OCI-LY7 (cell line): ENCODE results near the gene FOXO3. TPM values are rescaled to one million over a fixed set of nuclear protein-coding genes. Genes with fewer than 3 reads are reported as not detected.
"Not testable (repeated sequence)": the region's sequence is repeated elsewhere in the genome, so short reads cannot be mapped to it uniquely, and the experiment has no call there.

Experiments used
- BruUV-seq: library from RNA; stranded (reverse); fragments of 400-500 nt; replicated peaks from 2 replicates; lab custom pipeline; 2021; lab: Mats Ljungman, UMichigan
- CTCF ChIA-PET: fragments of 300-600 bp; sonication (Branson Sonifier 250); formaldehyde crosslinking; loops from one replicate; lab custom pipeline; 2022; ENCODE audit warnings: antibody characterized with exemption; ENCODE audit not compliant: unreplicated experiment; lab: Charles Lee
- POLR2A ChIA-PET: fragments of 300-600 bp; sonication (Branson Sonifier 250); formaldehyde crosslinking; loops from one replicate; lab custom pipeline; 2022; ENCODE audit warnings: antibody characterized with exemption; lab: Charles Lee
- DNase-seq: peaks from one replicate; pipeline ENCODE4 v3.0.0-alpha.2; 2015; ENCODE audit warnings: low spot score
- H2AFZ ChIP-seq: fragments of 200-600 bp; sonication (generic), shearing (Covaris generic); 2 replicates; pipeline ENCODE4 v1.6.1; 2014; ENCODE audit warnings: mild to moderate bottlenecking, antibody characterized with exemption, low read length, moderate library complexity
- H3K27ac ChIP-seq: fragments of 200-600 bp; sonication (generic); 2 replicates; pipeline ENCODE4 v1.5.1; 2014; ENCODE audit warnings: mixed run types, low read depth, mild to moderate bottlenecking, moderate library complexity, low read length, inconsistent platforms; ENCODE audit not compliant: poor library complexity, severe bottlenecking
- H3K36me3 ChIP-seq: fragments of 200-600 bp; sonication (generic); 2 replicates; pipeline ENCODE4 v1.6.1; 2014; ENCODE audit warnings: mild to moderate bottlenecking, antibody characterized with exemption, low read length, moderate library complexity, mixed read lengths; ENCODE audit not compliant: insufficient read depth
- H3K4me1 ChIP-seq: fragments of 200-600 bp; sonication (generic); 2 replicates; pipeline ENCODE4 v1.5.1; 2014; ENCODE audit warnings: mild to moderate bottlenecking, low read length; ENCODE audit not compliant: insufficient read depth, poor library complexity, severe bottlenecking
- H3K4me2 ChIP-seq: fragments of 200-600 bp; sonication (generic); 2 replicates; pipeline ENCODE4 v1.6.1; 2014; ENCODE audit warnings: mild to moderate bottlenecking, low read length
- H3K4me3 ChIP-seq: fragments of 200-600 bp; sonication (generic); 2 replicates; pipeline ENCODE4 v1.5.1; 2014; ENCODE audit warnings: mild to moderate bottlenecking, low read depth, low read length; ENCODE audit not compliant: poor library complexity, severe bottlenecking
- H3K79me2 ChIP-seq: fragments of 200-600 bp; sonication (generic); 2 replicates; pipeline ENCODE4 v1.6.1; 2016; ENCODE audit warnings: low read depth, mild to moderate bottlenecking, low read length, moderate library complexity, mixed read lengths; ENCODE audit not compliant: insufficient read depth
- H3K9me2 ChIP-seq: fragments of 200-600 bp; sonication (generic); 2 replicates; pipeline ENCODE4 v1.6.1; 2016; ENCODE audit warnings: mild to moderate bottlenecking, low read length, mixed read lengths; ENCODE audit not compliant: insufficient read depth
- H3K9me3 ChIP-seq: fragments of 200-600 bp; sonication (generic); 2 replicates; pipeline ENCODE4 v1.6.1; 2014; ENCODE audit warnings: mild to moderate bottlenecking, mixed run types, low read length, mixed read lengths
- H4K20me1 ChIP-seq: fragments of 200-600 bp; sonication (generic); 2 replicates; pipeline ENCODE4 v1.6.1; 2014; ENCODE audit warnings: mild to moderate bottlenecking, antibody characterized with exemption, low read length, moderate library complexity, mixed read lengths; ENCODE audit not compliant: insufficient read depth
- CTCF ChIP-seq: fragments of 200-600 bp; sonication (generic); conservative IDR thresholded peaks from 2 replicates; pipeline ENCODE4 v1.5.1; 2014; ENCODE audit warnings: mild to moderate bottlenecking, antibody characterized with exemption, low read length, moderate library complexity, mixed read lengths
- EZH2phosphoT487 ChIP-seq: fragments of 200-600 bp; sonication (generic); IDR thresholded peaks from 2 replicates; pipeline ENCODE4 v1.6.1; 2018; ENCODE audit warnings: low read depth, borderline replicate concordance, mild to moderate bottlenecking, mixed run types, antibody characterized with exemption, low read length, moderate library complexity, mixed read lengths
- intact Hi-C: fragments of 100-400 bp; cut with micrococcal nuclease; formaldehyde crosslinking; loops from one replicate; pipeline ENCODE4 v1.10.0; 2022; ENCODE audit not compliant: unreplicated experiment
- total RNA-seq, 2 experiments: library from RNA; depleted of rRNA in 1 of 2; stranded (reverse); fragments of >200 nt in 1 of 2; shearing (Covaris generic) in 1 of 2; gene quantifications; 2 replicates each; pipeline ENCODE4 v1.2.3, GENCODE V29; 2014 to 2022

Gene FOXO3
- total RNA-seq, 2 experiments from 2014 or later = 3.8 to 9.9 TPM

GRCh38 chr6:108559884-108560462 lies 744 bp upstream of the FOXO3 start:
- peaks cover 26% of the 10 kb centered on the region for H3K4me1 ChIP-seq
- ChIA-PET POLR2A (interaction anchor here (1.5 to 1.6 kb wide), 2 partner anchors 33 to 220 kb away, joined by 3 to 4 read pairs; no protein-coding TSS in a partner anchor), CTCF (no interaction called here)
- peak overlapping the region; percentile 91 for H3K4me3 ChIP-seq
- intact Hi-C loops = loop anchor here (1.0 to 5.0 kb wide), 3 partner anchors 222 to 512 kb away; no protein-coding TSS in a partner anchor
- DNase-seq = peak; percentile 16
- no peak overlapping the region for H3K27ac ChIP-seq
- H2AFZ ChIP-seq = peak overlapping the region; percentile 54; the same call in 1 of the 2 replicates
- H3K36me3 ChIP-seq = no peaks in the 10 kb centered on the region; the same call in 1 of the 2 replicates
- H4K20me1 ChIP-seq = peaks cover 21% of the 10 kb centered on the region
- peak overlapping the region; percentile 94 for H3K4me2 ChIP-seq
- TF ChIP-seq EZH2phosphoT487 (no peak), CTCF (no peak)
- BruUV-seq = no TSS peak
- H3K79me2 ChIP-seq = no peaks in the 10 kb centered on the region
- no peaks in the 10 kb centered on the region for H3K9me3 ChIP-seq
- H3K9me2 ChIP-seq = no peaks in the 10 kb centered on the region

- H3K79me2 ChIP-seq, BruUV-seq, H3K27ac ChIP-seq, H3K9me3 ChIP-seq, H3K4me3 ChIP-seq, POLR2A ChIA-PET, DNase-seq, H3K4me2 ChIP-seq, H3K36me3 ChIP-seq, H3K9me2 ChIP-seq, H2AFZ ChIP-seq, CTCF ChIA-PET, intact Hi-C loops: not testable (repeated sequence)
- Histone ChIP-seq H3K4me1 (peaks cover 38% of the 10 kb centered on the region), H4K20me1 (peaks cover 27% of the 10 kb centered on the region)
Observed at GRCh38 chr6:108561309-108561647, 561 bp downstream of the FOXO3 start.

GRCh38 chr6:108561742-108562502 lies 1.2 kb downstream of the FOXO3 start:
- Histone ChIP-seq H4K20me1 (peaks cover 34% of the 10 kb centered on the region), H3K79me2 (no peaks in the 10 kb centered on the region; the same call in 1 of the 2 replicates), H2AFZ (no peak overlapping the region), H3K4me1 (peaks cover 44% of the 10 kb centered on the region), H3K27ac (no peak overlapping the region), H3K36me3 (no peaks in the 10 kb centered on the region; the same call in 1 of the 2 replicates), H3K9me2 (no peaks in the 10 kb centered on the region), H3K4me2 (no peak overlapping the region), H3K9me3 (no peaks in the 10 kb centered on the region), H3K4me3 (no peak overlapping the region)
- no peak for DNase-seq
- intact Hi-C loops = no loop called here
- no peak for TF ChIP-seq EZH2phosphoT487
- no peak for TF ChIP-seq CTCF
- no TSS peak for BruUV-seq
- ChIA-PET CTCF (no interaction called here), POLR2A (interaction anchor here (0.7 kb wide), 1 partner anchor 33 kb away, joined by 3 read pairs; no protein-coding TSS in a partner anchor)
